ENCODE measurements around the gene NRGN. TPM values are rescaled to one million over a fixed set of nuclear protein-coding genes. Genes with fewer than 3 reads are reported as not detected.
A peak's percentile ranks its signal among the peaks of the same experiment; 100 is the strongest.

NRGN gene
- total RNA-seq, 4 donors from 2014 or later, result 1.0 to 3.2 (median 2.0) TPM

DNA sequence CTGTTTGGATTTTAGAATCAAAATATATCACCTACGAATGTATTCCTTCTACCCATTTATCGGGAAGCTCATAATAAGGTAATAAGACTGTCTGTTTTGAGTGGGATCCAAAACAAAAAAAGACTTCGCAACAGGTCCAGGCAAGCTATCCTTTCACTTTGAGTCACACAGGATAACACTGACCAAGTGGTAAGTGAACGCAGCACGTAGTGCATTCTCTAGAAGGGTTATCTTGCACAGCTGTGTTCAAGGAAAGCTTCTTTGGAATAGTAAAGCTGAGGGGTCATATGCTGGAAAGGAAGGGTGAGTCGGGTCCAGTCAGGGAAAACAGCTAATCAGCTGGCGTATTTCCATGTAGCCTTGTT is 22.3 kb upstream of the NRGN start:
- TF ChIP-seq, protein P1, sequence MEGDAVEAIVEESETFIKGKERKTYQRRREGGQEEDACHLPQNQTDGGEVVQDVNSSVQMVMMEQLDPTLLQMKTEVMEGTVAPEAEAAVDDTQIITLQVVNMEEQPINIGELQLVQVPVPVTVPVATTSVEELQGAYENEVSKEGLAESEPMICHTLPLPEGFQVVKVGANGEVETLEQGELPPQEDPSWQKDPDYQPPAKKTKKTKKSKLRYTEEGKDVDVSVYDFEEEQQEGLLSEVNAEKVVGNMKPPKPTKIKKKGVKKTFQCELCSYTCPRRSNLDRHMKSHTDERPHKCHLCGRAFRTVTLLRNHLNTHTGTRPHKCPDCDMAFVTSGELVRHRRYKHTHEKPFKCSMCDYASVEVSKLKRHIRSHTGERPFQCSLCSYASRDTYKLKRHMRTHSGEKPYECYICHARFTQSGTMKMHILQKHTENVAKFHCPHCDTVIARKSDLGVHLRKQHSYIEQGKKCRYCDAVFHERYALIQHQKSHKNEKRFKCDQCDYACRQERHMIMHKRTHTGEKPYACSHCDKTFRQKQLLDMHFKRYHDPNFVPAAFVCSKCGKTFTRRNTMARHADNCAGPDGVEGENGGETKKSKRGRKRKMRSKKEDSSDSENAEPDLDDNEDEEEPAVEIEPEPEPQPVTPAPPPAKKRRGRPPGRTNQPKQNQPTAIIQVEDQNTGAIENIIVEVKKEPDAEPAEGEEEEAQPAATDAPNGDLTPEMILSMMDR (IDR thresholded peaks at IDR 0.05), result no peak
- no peak for ATAC-seq (ENCODE audit: low FRiP score)

DNA sequence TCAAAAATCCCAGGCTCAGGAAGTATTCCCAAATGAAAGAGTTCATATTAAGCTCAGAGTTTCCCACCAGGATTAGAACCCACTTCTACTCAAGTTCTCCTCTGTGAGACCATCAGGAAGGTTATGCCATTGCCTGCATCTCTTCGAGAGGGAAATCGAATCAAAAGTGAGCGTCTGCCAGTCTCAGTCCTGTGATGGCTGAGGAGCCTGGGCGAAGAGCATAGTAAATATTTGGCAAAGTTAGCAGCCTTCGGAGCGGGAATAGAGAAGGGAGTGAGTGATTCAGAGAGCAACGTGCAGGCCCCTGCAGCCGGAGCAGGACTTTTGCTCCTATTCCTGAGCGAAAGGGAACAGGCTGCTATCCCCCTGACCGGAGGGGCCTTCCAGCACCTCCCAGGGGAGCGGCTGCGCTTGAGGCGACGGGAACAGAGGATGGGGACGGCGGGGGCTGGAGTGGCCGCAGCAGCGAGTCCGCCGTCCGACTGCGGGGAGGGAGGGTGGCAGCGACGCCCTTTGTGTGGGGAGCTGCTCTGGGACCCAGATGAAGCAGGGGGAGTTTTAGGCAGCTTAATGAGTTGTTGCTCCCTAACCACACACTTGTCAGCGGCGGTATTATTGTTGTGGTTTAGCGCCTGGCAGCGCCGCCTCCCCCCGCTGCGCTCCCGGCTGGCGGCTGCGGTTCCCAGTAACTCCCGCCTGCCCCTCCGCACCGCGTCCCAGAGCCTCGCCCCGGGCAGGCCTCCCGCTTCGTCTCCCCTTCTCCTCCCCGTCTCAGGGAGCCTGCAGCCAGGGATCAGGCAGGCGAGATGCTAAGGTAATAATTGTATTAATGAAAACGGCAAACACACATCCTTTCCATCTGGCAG is 21.7 kb upstream of the NRGN start:
- TF ChIP-seq, protein P1 (IDR thresholded peaks at IDR 0.05), result no peak
- ATAC-seq (ENCODE audit: low FRiP score), result peak; percentile 80
- DNase-seq (ENCODE audit: low spot score), result no peak

More for the DNA sequence above, 22.3 kb upstream of the NRGN start:
- DNase-seq (ENCODE audit: low spot score), result no peak

DNA sequence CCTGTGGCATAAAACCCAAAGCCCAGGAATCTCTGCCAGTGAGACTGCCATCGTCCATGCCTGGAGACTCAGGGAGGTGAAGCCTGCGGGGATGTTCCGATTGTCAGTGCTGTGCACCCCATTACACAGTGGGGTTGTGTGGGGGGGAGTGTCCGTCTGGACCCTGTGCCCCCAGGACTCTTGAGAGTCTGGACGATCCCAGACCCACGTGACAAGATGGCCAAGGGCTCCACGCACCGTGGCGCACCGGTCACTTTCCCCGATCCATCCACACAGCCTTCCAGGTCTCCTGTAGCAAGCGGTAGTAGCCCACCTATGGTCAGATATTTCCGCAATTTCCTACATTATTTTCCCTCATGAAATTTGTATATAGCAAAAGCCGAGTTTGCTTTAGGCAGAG is 20.9 kb upstream of the NRGN start:
- no peak for ATAC-seq (ENCODE audit: low FRiP score)
- TF ChIP-seq, protein P1 (IDR thresholded peaks at IDR 0.05), result no peak
- no peak for DNase-seq (ENCODE audit: low spot score)

DNA sequence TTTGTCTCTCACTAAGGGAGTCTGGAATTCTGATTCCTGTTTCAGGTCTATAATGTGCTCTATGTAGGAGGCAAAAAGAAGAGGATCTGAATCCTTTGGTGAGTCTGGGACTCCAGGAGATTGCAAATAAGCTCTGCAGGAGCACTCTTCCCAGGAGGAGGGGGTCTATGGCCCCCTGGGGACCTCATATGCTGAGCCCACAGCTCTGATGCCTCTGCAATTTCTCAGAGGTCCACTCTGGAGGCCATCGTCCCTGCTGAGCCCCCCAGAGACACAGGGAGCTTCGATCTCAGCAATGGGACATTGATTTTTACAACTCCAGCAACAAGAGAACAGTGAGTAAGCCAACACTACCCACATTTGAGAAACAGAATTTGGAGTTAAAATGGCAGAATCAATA is 20.2 kb upstream of the NRGN start:
- DNase-seq (ENCODE audit: low spot score) (no peak), ATAC-seq (ENCODE audit: low FRiP score) (no peak)
- TF ChIP-seq, protein P1 (IDR thresholded peaks at IDR 0.05), result no peak

DNA sequence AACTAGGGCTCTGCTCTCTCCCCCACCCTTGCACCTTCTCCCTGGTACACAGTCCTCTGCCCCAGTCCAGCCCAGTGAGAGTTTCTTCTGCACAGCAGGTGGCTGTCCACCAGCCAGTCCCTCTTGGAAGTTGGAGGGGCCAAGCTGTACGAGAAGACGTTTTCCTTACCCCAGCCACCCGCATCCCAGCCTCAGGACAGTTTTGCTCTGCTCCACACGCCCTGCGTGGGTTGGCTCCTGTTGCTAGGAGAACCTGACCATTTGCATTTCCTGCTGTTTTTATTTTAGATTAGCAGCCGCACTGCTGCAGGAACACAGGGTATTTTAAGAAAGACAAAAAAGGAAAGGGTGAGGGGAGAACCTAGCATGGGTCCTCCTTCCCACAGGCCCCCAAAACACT is 17.6 kb upstream of the NRGN start:
- TF ChIP-seq, protein P1 (IDR thresholded peaks at IDR 0.05), result no peak
- ATAC-seq (ENCODE audit: low FRiP score) (no peak), DNase-seq (ENCODE audit: low spot score) (no peak)

DNA sequence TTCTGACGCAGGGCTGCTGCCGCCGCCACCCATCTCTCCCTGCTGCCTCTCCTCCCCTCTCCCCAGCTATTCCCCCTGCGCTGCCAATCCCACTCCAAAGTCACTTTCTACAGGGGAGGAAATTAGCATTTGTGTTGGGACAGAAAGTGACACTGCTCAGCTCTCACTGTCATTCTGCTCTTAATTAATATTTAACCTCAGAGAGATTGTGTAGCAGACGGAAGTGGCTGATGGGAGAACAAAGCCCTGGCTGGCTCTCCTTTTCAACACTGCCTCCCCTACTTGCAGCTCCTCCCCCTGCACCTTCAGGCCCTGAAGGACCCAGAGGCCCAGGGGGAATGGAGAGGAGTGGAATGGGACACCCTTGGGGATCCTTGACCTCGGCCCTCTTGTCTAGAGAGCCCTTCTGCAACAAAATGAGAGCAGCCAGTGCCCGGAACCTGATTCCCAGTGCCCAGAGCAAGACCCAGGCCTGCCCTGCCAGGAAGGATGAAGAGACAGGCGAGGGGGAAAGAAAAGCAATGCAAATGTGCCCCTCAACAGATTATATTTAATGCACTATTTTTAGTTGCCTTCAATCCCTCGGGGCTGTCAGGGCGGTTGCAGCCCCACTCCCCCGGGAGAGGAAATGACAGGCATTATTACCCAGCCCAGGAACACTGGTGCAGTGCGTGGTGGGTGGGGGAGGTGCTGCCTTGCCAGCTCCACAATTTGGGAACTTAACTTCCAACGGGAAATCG is 14.6 kb upstream of the NRGN start:
- ATAC-seq (ENCODE audit: low FRiP score), result no peak
- TF ChIP-seq, protein P1 (IDR thresholded peaks at IDR 0.05), result no peak
- DNase-seq (ENCODE audit: low spot score), result no peak

Data from omental fat pad (tissue), 4 donors.